ENCODE data around the gene C11orf86. TPM values are rescaled to one million over a fixed set of nuclear protein-coding genes. Genes with fewer than 3 reads are reported as not detected.

The C11orf86 gene
- total and polyA plus RNA-seq, 9 donors: 1.0 TPM; not detected in 8

- no peak for DNase-seq
- 1% methylated on average over 116 of the region's 118 CpGs for WGBS (ENCODE audit: insufficient coverage)
Observed at GRCh38 chr11:67022961-67023956, 48.2 kb downstream of the C11orf86 start, which contains the start of gene SYT12. SYT12 (plus strand) TSS chr11:67023134; CDS start chr11:67030145, 7,011 bp downstream.

GRCh38 chr11:67023957-67024353 lies 48.9 kb downstream of the C11orf86 start:
- H3K4me1 ChIP-seq (ENCODE audit: control insufficient read depth, insufficient read depth, low read length): peaks cover 14% of the 10 kb centered on the region
- 36% methylated on average over 3 of the region's 6 CpGs for WGBS (ENCODE audit: insufficient coverage)
- DNase-seq: no peak
- no peak overlapping the region for H3K27ac ChIP-seq (ENCODE audit: low read length)
- H3K36me3 ChIP-seq (ENCODE audit: control insufficient read depth, insufficient read depth, low read length): no peaks in the 10 kb centered on the region
- H3K4me3 ChIP-seq (ENCODE audit: low read length): no peak overlapping the region
- no peaks in the 10 kb centered on the region for H3K9me3 ChIP-seq (replicated peaks; ENCODE audit: control insufficient read depth, low read depth, low read length)
- H3K27me3 ChIP-seq (ENCODE audit: control insufficient read depth, insufficient read depth, low read length): peaks cover 44% of the 10 kb centered on the region

More at GRCh38 chr11:67022961-67023956, 48.2 kb downstream of the C11orf86 start, which contains the start of gene SYT12:
- H3K9me3 ChIP-seq (replicated peaks; ENCODE audit: control insufficient read depth, low read depth, low read length): no peaks in the 10 kb centered on the region
- H3K4me1 ChIP-seq (ENCODE audit: control insufficient read depth, insufficient read depth, low read length): peaks cover 14% of the 10 kb centered on the region
- no peaks in the 10 kb centered on the region for H3K36me3 ChIP-seq (ENCODE audit: control insufficient read depth, insufficient read depth, low read length)
- H3K27me3 ChIP-seq (ENCODE audit: control insufficient read depth, insufficient read depth, low read length): peaks cover 44% of the 10 kb centered on the region
- H3K4me3 ChIP-seq (ENCODE audit: low read length): peak within 1 kb of the TSS; percentile 18
- no peak within 1 kb of the TSS for H3K27ac ChIP-seq (ENCODE audit: low read length)

- Histone ChIP-seq H3K27ac (ENCODE audit: low read length) (no peak overlapping the region), H3K4me3 (ENCODE audit: low read length) (no peak overlapping the region), H3K9me3 (replicated peaks; ENCODE audit: control insufficient read depth, low read depth, low read length) (no peaks in the 10 kb centered on the region), H3K27me3 (ENCODE audit: control insufficient read depth, insufficient read depth, low read length) (peaks cover 46% of the 10 kb centered on the region), H3K36me3 (ENCODE audit: control insufficient read depth, insufficient read depth, low read length) (no peaks in the 10 kb centered on the region), H3K4me1 (ENCODE audit: control insufficient read depth, insufficient read depth, low read length) (peaks cover 14% of the 10 kb centered on the region)
- WGBS (ENCODE audit: insufficient coverage): 79% methylated on average over 5 of the region's 5 CpGs
- DNase-seq: no peak
Observed at GRCh38 chr11:67024410-67024809, 49.3 kb downstream of the C11orf86 start.

GRCh38 chr11:67024966-67025365 lies 49.9 kb downstream of the C11orf86 start:
- H3K9me3 ChIP-seq (replicated peaks; ENCODE audit: control insufficient read depth, low read depth, low read length): no peaks in the 10 kb centered on the region
- WGBS (ENCODE audit: insufficient coverage): 55% methylated on average over 1 of the region's 1 CpG
- H3K27me3 ChIP-seq (ENCODE audit: control insufficient read depth, insufficient read depth, low read length): peaks cover 47% of the 10 kb centered on the region
- no peak overlapping the region for H3K27ac ChIP-seq (ENCODE audit: low read length)
- H3K4me3 ChIP-seq (ENCODE audit: low read length): no peak overlapping the region
- peaks cover 14% of the 10 kb centered on the region for H3K4me1 ChIP-seq (ENCODE audit: control insufficient read depth, insufficient read depth, low read length)
- H3K36me3 ChIP-seq (ENCODE audit: control insufficient read depth, insufficient read depth, low read length): no peaks in the 10 kb centered on the region
- no peak for DNase-seq

GRCh38 chr11:67025750-67026149 lies 50.6 kb downstream of the C11orf86 start:
- WGBS (ENCODE audit: insufficient coverage): no CpG with 5 or more reads among the region's 8 CpGs
- Histone ChIP-seq H3K27me3 (ENCODE audit: control insufficient read depth, insufficient read depth, low read length) (peaks cover 50% of the 10 kb centered on the region), H3K9me3 (replicated peaks; ENCODE audit: control insufficient read depth, low read depth, low read length) (no peaks in the 10 kb centered on the region), H3K4me3 (ENCODE audit: low read length) (no peak overlapping the region), H3K4me1 (ENCODE audit: control insufficient read depth, insufficient read depth, low read length) (peaks cover 14% of the 10 kb centered on the region), H3K27ac (ENCODE audit: low read length) (no peak overlapping the region), H3K36me3 (ENCODE audit: control insufficient read depth, insufficient read depth, low read length) (no peaks in the 10 kb centered on the region)
- DNase-seq: no peak

Other genes starting within 250 kb of the C11orf86 start
- gene SPTBN2, start 246.1 kb upstream of the C11orf86 start, total RNA-seq: 13.3 TPM
- 10 to 100 TPM in 6 of 8 donors, 1 to 10 TPM in 2; 8.6 to 19.0 (median 16.9) TPM for gene SPTBN2, start 246.1 kb upstream of the C11orf86 start, polyA plus RNA-seq (ENCODE audit: insufficient read depth in 1 of 8, insufficient read length in 8 of 8, low replicate concordance in 1 of 8)
- 9.9 TPM for gene RCE1, start 131.9 kb upstream of the C11orf86 start, total RNA-seq
- 10 to 100 TPM; 12.1 to 17.3 (median 14.0) TPM for gene RCE1, start 131.9 kb upstream of the C11orf86 start, polyA plus RNA-seq (ENCODE audit: insufficient read depth in 1 of 8, insufficient read length in 8 of 8, low replicate concordance in 1 of 8)
- 24.0 TPM for gene LRFN4, start 118.2 kb upstream of the C11orf86 start, total RNA-seq
- 10 to 100 TPM; 26.3 to 35.7 (median 32.2) TPM for gene LRFN4, start 118.2 kb upstream of the C11orf86 start, polyA plus RNA-seq (ENCODE audit: insufficient read depth in 1 of 8, insufficient read length in 8 of 8, low replicate concordance in 1 of 8)
- gene PC, start 16.9 kb upstream of the C11orf86 start, total RNA-seq: 10.0 TPM
- 10 to 100 TPM; 15.1 to 30.9 (median 19.3) TPM for gene PC, start 16.9 kb upstream of the C11orf86 start, polyA plus RNA-seq (ENCODE audit: insufficient read depth in 1 of 8, insufficient read length in 8 of 8, low replicate concordance in 1 of 8)
- gene SYT12, start 47.8 kb downstream of the C11orf86 start, total RNA-seq: not detected
- gene SYT12, start 47.8 kb downstream of the C11orf86 start, polyA plus RNA-seq (ENCODE audit: insufficient read depth in 1 of 8, insufficient read length in 8 of 8, low replicate concordance in 1 of 8): under 1 TPM; 0.05 to 0.30 (median 0.07) TPM
- 14.2 TPM for gene RHOD, start 81.5 kb downstream of the C11orf86 start, total RNA-seq
- gene RHOD, start 81.5 kb downstream of the C11orf86 start, polyA plus RNA-seq (ENCODE audit: insufficient read depth in 1 of 8, insufficient read length in 8 of 8, low replicate concordance in 1 of 8): 10 to 100 TPM; 13.2 to 20.9 (median 17.5) TPM
- 32.1 TPM for gene KDM2A, start 144.0 kb downstream of the C11orf86 start, total RNA-seq
- gene KDM2A, start 144.0 kb downstream of the C11orf86 start, polyA plus RNA-seq (ENCODE audit: insufficient read depth in 1 of 8, insufficient read length in 8 of 8, low replicate concordance in 1 of 8): 10 to 100 TPM; 42.4 to 65.0 (median 54.2) TPM